ENCODE measurements around the gene TM6SF1. TPM values are rescaled to one million over a fixed set of nuclear protein-coding genes. Genes with fewer than 3 reads are reported as not detected.
"Not testable (repeated sequence)": the region's sequence is repeated elsewhere in the genome, so short reads cannot be mapped to it uniquely, and the experiment has no call there.

TM6SF1 gene
- total and polyA plus RNA-seq, 9 of the 15 experiments (the other 6 are each of a cell fraction or from before 2014, with no cell fraction given), result 1.0 to 5.6 (median 3.5) TPM

GRCh38 chr15:83142151-83142550 is 34.7 kb downstream of the TM6SF1 start:
- H3K36me3 ChIP-seq (ENCODE audit: control insufficient read depth, insufficient read depth, low read length), result peaks cover 12% of the 10 kb centered on the region; the same call in 1 of the 3 replicates
- BruUV-seq (replicated peaks); DNase-seq (ENCODE audit: extremely low read depth in 1 of 4, low spot score in 3 of 4): not testable (repeated sequence)

GRCh38 chr15:83144771-83145170 is 37.3 kb downstream of the TM6SF1 start:
- in situ Hi-C loops (cut with MboI), result no loop called here
- no peak for FAIRE-seq
- CTCF ChIA-PET (ENCODE audit: low intra/inter-chr PET ratio), result no interaction called here
- TF ChIP-seq CHD4 (IDR thresholded peaks at IDR 0.05; ENCODE audit: insufficient read depth, insufficient replicate concordance, low read depth, low read length, poor library complexity, severe bottlenecking), result no peak
- no peak for TF ChIP-seq NEUROD1 (IDR thresholded peaks at IDR 0.05; ENCODE audit: borderline replicate concordance, low read depth, low read length, partially characterized antibody)
- no peak for TF ChIP-seq FOSL1 (tag; conservative IDR thresholded peaks at IDR 0.05)
- no peak for TF ChIP-seq NKRF (IDR thresholded peaks at IDR 0.05; ENCODE audit: borderline replicate concordance)
- no peak for TF ChIP-seq PHB2 (IDR thresholded peaks at IDR 0.05; ENCODE audit: low read depth)
- no peak for TF ChIP-seq HNRNPUL1 (IDR thresholded peaks at IDR 0.05; ENCODE audit: low read length)
- TF ChIP-seq U2AF2 (optimal IDR thresholded peaks at IDR 0.05; ENCODE audit: low read depth, low read length), result no peak
- no peak for TF ChIP-seq HNRNPH1 (optimal IDR thresholded peaks at IDR 0.05; ENCODE audit: low read depth, low read length)
- no peak for TF ChIP-seq THAP7 (CRISPR knock-in tag; IDR thresholded peaks at IDR 0.05)
- TF ChIP-seq THRB (CRISPR knock-in tag; conservative IDR thresholded peaks at IDR 0.05), result no peak

More at GRCh38 chr15:83142151-83142550, 34.7 kb downstream of the TM6SF1 start:
- H3K4me2 ChIP-seq (ENCODE audit: insufficient read depth, low read length); H4K20me1 ChIP-seq (replicated peaks; ENCODE audit: control insufficient read depth, insufficient read depth, low read length); CTCF ChIA-PET (ENCODE audit: low intra/inter-chr PET ratio); H3K9me1 ChIP-seq (ENCODE audit: control insufficient read depth, insufficient read depth, low read length); FAIRE-seq; intact Hi-C loops (cut with micrococcal nuclease); H2AFZ ChIP-seq (ENCODE audit: low read depth, low read length); H3K9me3 ChIP-seq (replicated peaks; ENCODE audit: control insufficient read depth, insufficient read depth, low read depth, low read length); H3K9ac ChIP-seq (ENCODE audit: insufficient read depth in 1 of 2, low read depth in 2 of 2, low read length in 2 of 2); ATAC-seq; H3K27ac ChIP-seq (ENCODE audit: extremely low read depth, low read depth, low read length); H3K4me1 ChIP-seq (replicated peaks in 1 of 2; ENCODE audit: control insufficient read depth in 2 of 2, insufficient read depth in 2 of 2, low read length in 2 of 2); in situ Hi-C loops (cut with MboI); H3K4me3 ChIP-seq; H3K79me2 ChIP-seq (ENCODE audit: control insufficient read depth, insufficient read depth, low read length); H3K27me3 ChIP-seq (ENCODE audit: control insufficient read depth in 2 of 2, insufficient read depth in 2 of 2, low read length in 2 of 2): not testable (repeated sequence)
- 0 out of 4 replicates have a peak, but pooled peaks of 1 of the 2 experiments have one; percentile 8 for TF ChIP-seq KDM1A (IDR thresholded peaks at IDR 0.05)
- peak; percentile 90 for TF ChIP-seq ZNF146 (CRISPR knock-in tag; IDR thresholded peaks at IDR 0.05; ENCODE audit: unreplicated experiment)
- peak; percentile 7 for TF ChIP-seq RBM25 (IDR thresholded peaks at IDR 0.05; ENCODE audit: low read depth, low read length, severe bottlenecking)
- POLR2A ChIA-PET, result interaction anchor here (1.1 kb wide), 1 partner anchor 22 kb away, joined by 3 read pairs; no protein-coding TSS in a partner anchor
- WGBS (ENCODE audit: insufficient coverage, low coverage, missing lambda C conversion rate), result 27% methylated on average over 3 of the region's 3 CpGs

More at GRCh38 chr15:83144771-83145170, 37.3 kb downstream of the TM6SF1 start:
- Histone ChIP-seq H3K4me3 (no peak overlapping the region), H2AFZ (ENCODE audit: low read depth, low read length) (no peak overlapping the region), H3K4me2 (ENCODE audit: insufficient read depth, low read length) (no peak overlapping the region), H3K79me2 (ENCODE audit: control insufficient read depth, insufficient read depth, low read length) (no peaks in the 10 kb centered on the region), H3K27ac (ENCODE audit: extremely low read depth, low read depth, low read length) (no peak overlapping the region), H4K20me1 (replicated peaks; ENCODE audit: control insufficient read depth, insufficient read depth, low read length) (no peaks in the 10 kb centered on the region), H3K9ac (ENCODE audit: insufficient read depth in 1 of 2, low read depth in 2 of 2, low read length in 2 of 2) (no peak overlapping the region), H3K27me3 (ENCODE audit: control insufficient read depth in 2 of 2, insufficient read depth in 2 of 2, low read length in 2 of 2) (no peaks in the 10 kb centered on the region), H3K36me3 (ENCODE audit: control insufficient read depth, insufficient read depth, low read length) (peaks cover 4% of the 10 kb centered on the region; the same call in 2 of the 3 replicates), H3K4me1 (replicated peaks in 1 of 2; ENCODE audit: control insufficient read depth in 2 of 2, insufficient read depth in 2 of 2, low read length in 2 of 2) (no peaks in the 10 kb centered on the region; a peak in 1 of 5 replicates), H3K9me1 (ENCODE audit: control insufficient read depth, insufficient read depth, low read length) (no peaks in the 10 kb centered on the region), H3K9me3 (replicated peaks; ENCODE audit: control insufficient read depth, insufficient read depth, low read depth, low read length) (no peaks in the 10 kb centered on the region)
- ATAC-seq (no peak), DNase-seq (ENCODE audit: extremely low read depth in 1 of 4, low spot score in 3 of 4) (no peak)
- POLR2A ChIA-PET, result interaction anchor here (1.1 kb wide), 1 partner anchor 17 kb away, joined by 3 read pairs; no protein-coding TSS in a partner anchor
- BruUV-seq (replicated peaks), result no TSS peak
- 24% methylated on average over 3 of the region's 3 CpGs for WGBS (ENCODE audit: insufficient coverage, low coverage, missing lambda C conversion rate)
- intact Hi-C loops (cut with micrococcal nuclease), result no loop called here

All from K562 (cell line).